K562 (cell line): Measurements from ENCODE around the gene MC1R. TPM values are rescaled to one million over a fixed set of nuclear protein-coding genes. Genes with fewer than 3 reads are reported as not detected.

Source experiments
- ATAC-seq: fragments of 200-7000 bp; cut with Tn5 transposase; 3 replicates; pipeline ENCODE4 v1.9.1; 2020; ENCODE audit warnings: moderate library complexity
- BruUV-seq: library from RNA; stranded (reverse); fragments of 400-500 nt; replicated peaks from 2 replicates; lab custom pipeline; 2021; lab: Mats Ljungman, UMichigan
- CTCF ChIA-PET: fragments of 300-600 bp; formaldehyde crosslinking; extraction: SDS; loops from one replicate; lab custom pipeline; 2021; ENCODE audit warnings: low intra/inter-chr PET ratio; lab: Yijun Ruan, JAX
- POLR2A ChIA-PET: fragments of 300-600, 350-650 bp; sonication (Branson Sonifier 250); formaldehyde crosslinking; extraction: SDS; loops from one replicate; lab custom pipeline; 2021; ENCODE audit warnings: antibody characterized with exemption, inconsistent platforms; lab: Yijun Ruan, JAX
- DNase-seq, 4 experiments: peaks; one replicate each; pipeline versions ENCODE4 v3.0.0 to v3.0.0-alpha.2; 2011 to 2018; ENCODE audit warnings: low spot score in 3 of 4, mixed read lengths in 3 of 4; ENCODE audit errors: extremely low read depth in 1 of 4
- FAIRE-seq: peaks from 2 replicates; lab custom pipeline; 2011; peaks lifted over from hg19 to GRCh38; lab: Jason Lieb, UNC
- H2AFZ ChIP-seq: 2 replicates; pipeline ENCODE4 v1.6.0; 2011; ENCODE audit warnings: low read depth, low read length, control low read depth, inconsistent platforms
- H3K27ac ChIP-seq: fragments of 200-600 bp; 3 replicates; pipeline ENCODE4 v1.8.0; 2011; ENCODE audit warnings: low read depth, mild to moderate bottlenecking, control low read depth, inconsistent platforms, low read length, moderate library complexity, mixed read lengths; ENCODE audit errors: extremely low read depth
- H3K27me3 ChIP-seq, 2 experiments: fragments of 300-600 bp in 1 of 2; 2 replicates in 1 of 2; 3 replicates in 1 of 2; pipeline versions ENCODE4 v1.6.0 to v1.8.0; 2011; ENCODE audit warnings: inconsistent platforms in 2 of 2, low read length in 2 of 2, mild to moderate bottlenecking in 1 of 2, mixed read lengths in 1 of 2, moderate library complexity in 1 of 2; ENCODE audit not compliant: control insufficient read depth in 2 of 2, insufficient read depth in 2 of 2
- H3K36me3 ChIP-seq: fragments of 300-600 bp; 3 replicates; pipeline ENCODE4 v1.8.0; 2011; ENCODE audit warnings: mild to moderate bottlenecking, low read length, inconsistent platforms; ENCODE audit not compliant: control insufficient read depth, insufficient read depth
- H3K4me1 ChIP-seq, 2 experiments: fragments of 200-600 bp in 1 of 2; replicated peaks in 1 of 2; 2 replicates in 1 of 2; 3 replicates in 1 of 2; pipeline versions ENCODE4 v1.5.1 to v1.8.0; 2011; ENCODE audit warnings: inconsistent platforms in 2 of 2, low read length in 2 of 2, mild to moderate bottlenecking in 1 of 2, mixed read lengths in 1 of 2, moderate library complexity in 1 of 2; ENCODE audit not compliant: control insufficient read depth in 2 of 2, insufficient read depth in 2 of 2
- H3K4me2 ChIP-seq: 2 replicates; pipeline ENCODE4 v1.6.1; 2011; ENCODE audit warnings: low read length, control low read depth, inconsistent platforms, mixed read lengths; ENCODE audit not compliant: insufficient read depth
- H3K4me3 ChIP-seq: fragments of 200-600 bp; sonication (generic), shearing (Covaris generic); 2 replicates; pipeline ENCODE4 v1.5.1; 2016; ENCODE audit warnings: control low read depth, inconsistent platforms
- H3K79me2 ChIP-seq: fragments of 200-600 bp; 3 replicates; pipeline ENCODE4 v1.8.0; 2011; ENCODE audit warnings: low read length, inconsistent platforms; ENCODE audit not compliant: control insufficient read depth, insufficient read depth
- H3K9ac ChIP-seq, 2 experiments: 2 replicates each; pipeline versions ENCODE4 v1.6.0 to v1.6.1; 2011; ENCODE audit warnings: low read depth in 2 of 2, low read length in 2 of 2, control low read depth in 1 of 2, inconsistent platforms in 1 of 2, mild to moderate bottlenecking in 1 of 2, mixed read lengths in 1 of 2; ENCODE audit not compliant: insufficient read depth in 1 of 2
- H3K9me1 ChIP-seq: one replicate; pipeline ENCODE4 v1.6.0; 2011; ENCODE audit warnings: inconsistent platforms, mild to moderate bottlenecking, low read length, moderate library complexity; ENCODE audit not compliant: control insufficient read depth, insufficient read depth
- H3K9me3 ChIP-seq: replicated peaks from 2 replicates; pipeline ENCODE4 v1.5.1; 2011; ENCODE audit warnings: low read depth, low read length, inconsistent platforms; ENCODE audit not compliant: control insufficient read depth, insufficient read depth
- H4K20me1 ChIP-seq: replicated peaks from 2 replicates; pipeline ENCODE4 v1.6.1; 2011; ENCODE audit warnings: low read length, inconsistent platforms, mixed read lengths; ENCODE audit not compliant: control insufficient read depth, insufficient read depth
- HNRNPL ChIP-seq: fragments of 200-400 bp; formaldehyde crosslinking; IDR thresholded peaks from 2 replicates; pipeline ENCODE4 v1.6.1; 2017; ENCODE audit warnings: low read depth, mild to moderate bottlenecking, low read length
- MNT ChIP-seq, 2 experiments: fragments of 450-650 bp; conservative IDR thresholded peaks; 2 replicates each; pipeline ENCODE4 v1.6.1; 2017; ENCODE audit warnings: mild to moderate bottlenecking in 2 of 2, moderate library complexity in 2 of 2
- POLR2G ChIP-seq: fragments of 200-400 bp; formaldehyde crosslinking; IDR thresholded peaks from 2 replicates; pipeline ENCODE4 v1.6.1; 2017; ENCODE audit warnings: low read depth, mild to moderate bottlenecking, antibody characterized with exemption, low read length, moderate library complexity
- ZNF184 ChIP-seq: sonication (generic); formaldehyde crosslinking; IDR thresholded peaks from 2 replicates; pipeline ENCODE4 v1.5.0; 2020; ENCODE audit warnings: missing genetic modification reagents
- WGBS: fragments of 100-300 bp; shearing (Covaris generic); methylation state at CpG from one replicate; pipeline ENCODE4 v1.1.6; 2016; ENCODE audit warnings: low coverage, mixed read lengths; ENCODE audit not compliant: insufficient coverage; ENCODE audit errors: missing lambda C conversion rate; 5-methylcytosine and 5-hydroxymethylcytosine counted together
- in situ Hi-C: fragments of 300-500 bp; cut with MboI; formaldehyde crosslinking; loops from 4 replicates; pipeline ENCODE4 v1.15.0; 2018; ENCODE audit warnings: inconsistent platforms, mixed read lengths
- intact Hi-C: fragments of 100-400 bp; cut with micrococcal nuclease; formaldehyde crosslinking; loops from 2 replicates; pipeline ENCODE4 v1.14.2; 2022
- polyA plus RNA-seq, 8 experiments: library from polyadenylated mRNA; depleted of rRNA in 4 of 8; stranded (reverse) in 5 of 8; unstranded in 3 of 8; fragments of >200 nt; fragmentation: Nextera tagmentation in 2 of 8; fragmentation: Illumina TruSeq in 1 of 8; extraction: Ambion mirVana in 2 of 8; extraction: Trizol in 1 of 8; gene quantifications; 2 replicates each; pipeline versions ENCODE4 v1.2.1 to v1.2.3, GENCODE V29; 2011 to 2014; ENCODE audit warnings: inconsistent platforms in 1 of 8, missing spikeins in 1 of 8
- total RNA-seq, 7 experiments: library from RNA; depleted of rRNA in 6 of 7; stranded (reverse); fragments of >200 nt in 6 of 7; fragmentation: Illumina TruSeq in 2 of 7; extraction: Trizol in 2 of 7; gene quantifications; 2 replicates each; pipeline versions ENCODE4 v1.2.1 to v1.2.3, GENCODE V29; 2011 to 2021; ENCODE audit warnings: low replicate concordance in 1 of 7

MC1R gene
- total and polyA plus RNA-seq, 9 of the 15 experiments (the other 6 are each of a cell fraction or from before 2014, with no cell fraction given): 0.14 to 5.3 (median 2.5) TPM; not detected in 1

- no peak overlapping the region for H3K27ac ChIP-seq
- no peaks in the 10 kb centered on the region for H3K9me3 ChIP-seq
- ATAC-seq: no peak
- WGBS: 96% methylated on average over 36 of the region's 36 CpGs
- H3K4me1 ChIP-seq: peaks cover 0 to 3% of the 10 kb centered on the region in 2 experiments; a peak in 1 of 5 replicates
- no peaks in the 10 kb centered on the region for H3K9me1 ChIP-seq
- H3K36me3 ChIP-seq: peaks cover 79% of the 10 kb centered on the region
- POLR2A ChIA-PET: interaction anchor here (0.5 to 0.7 kb wide), 2 partner anchors 11 to 296 kb away, joined by 3 read pairs; no protein-coding TSS in a partner anchor
- H3K79me2 ChIP-seq: no peaks in the 10 kb centered on the region
- TF ChIP-seq POLR2G (peak; percentile 44), ZNF184 (CRISPR knock-in tag) (no peak), MNT (conservative IDR thresholded peaks at IDR 0.05) (no peak), HNRNPL (no peak)
- no peak overlapping the region for H2AFZ ChIP-seq
- H3K9ac ChIP-seq: no peak overlapping the region
- CTCF ChIA-PET: no interaction called here
- no peaks in the 10 kb centered on the region for H4K20me1 ChIP-seq
- intact Hi-C loops: no loop called here
- FAIRE-seq: no peak
- no peaks in the 10 kb centered on the region for H3K27me3 ChIP-seq
- no peak for DNase-seq
- no TSS peak for BruUV-seq
- in situ Hi-C loops: no loop called here
- no peak overlapping the region for H3K4me2 ChIP-seq
- no peak overlapping the region for H3K4me3 ChIP-seq
Observed at GRCh38 chr16:89898201-89898967, 20.3 kb upstream of the MC1R start.
